Measurements from ENCODE around the gene NANP. TPM values are rescaled to one million over a fixed set of nuclear protein-coding genes. Genes with fewer than 3 reads are reported as not detected.

NANP gene
- total RNA-seq, 1 donor from 2014 or later, result 6.8 TPM

DNA sequence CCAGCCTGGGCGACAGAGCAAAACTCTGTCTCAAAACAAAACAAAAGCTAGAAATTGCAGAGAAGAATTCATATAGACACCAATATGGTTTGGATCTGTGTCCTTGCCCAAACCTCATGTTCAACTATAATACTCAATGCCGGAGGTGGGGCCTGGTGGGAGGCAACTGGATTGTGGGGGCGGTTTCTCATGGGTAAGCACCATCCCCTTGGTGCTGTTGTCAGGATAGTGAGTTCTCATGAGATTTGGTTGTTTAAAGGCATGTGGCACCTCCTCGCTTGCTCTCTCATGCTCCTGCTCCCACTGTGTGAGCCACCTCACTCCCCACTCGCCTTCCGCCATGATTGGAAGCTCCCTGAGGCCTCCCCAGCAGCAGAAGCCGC lies 53.7 kb downstream of the NANP start:
- no peak for DNase-seq

DNA sequence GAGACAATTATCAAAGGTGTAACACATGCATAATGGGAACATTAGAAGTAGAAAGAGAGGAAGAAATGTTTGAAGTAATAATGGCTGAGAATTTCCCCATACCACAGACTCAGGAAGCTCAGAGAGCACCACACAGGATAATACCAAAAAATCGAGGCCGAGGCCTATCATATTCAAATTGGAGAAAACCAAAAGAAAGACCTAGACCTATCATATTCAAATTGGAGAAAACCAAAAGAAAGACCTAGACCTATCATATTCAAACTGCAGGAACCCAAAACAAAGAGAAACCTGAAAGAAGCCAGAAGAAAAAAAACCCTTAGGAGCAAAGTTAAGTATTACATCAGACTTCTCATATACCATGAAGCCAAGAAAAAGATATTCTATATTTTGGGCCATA lies 56.5 kb downstream of the NANP start:
- DNase-seq, result no peak

DNA sequence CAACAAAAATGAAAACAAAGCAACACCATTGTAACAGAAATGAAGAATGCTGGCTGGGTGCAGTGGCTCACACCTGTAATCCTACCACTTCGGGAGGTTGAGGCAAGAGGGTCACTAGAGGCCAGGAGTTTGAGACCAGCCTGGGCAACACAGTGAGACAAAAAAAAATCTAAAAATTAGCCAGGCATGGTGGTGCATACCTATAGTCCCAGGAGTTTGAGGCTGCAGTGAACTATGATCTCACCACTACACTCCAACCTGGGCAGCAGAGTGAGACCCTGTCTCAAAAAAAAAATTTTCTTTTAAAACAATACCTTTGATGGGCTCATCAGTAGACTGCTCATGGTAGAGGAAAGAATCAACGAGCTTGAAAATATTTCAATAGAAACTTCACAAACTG lies 57.0 kb downstream of the NANP start:
- no peak for DNase-seq

DNA sequence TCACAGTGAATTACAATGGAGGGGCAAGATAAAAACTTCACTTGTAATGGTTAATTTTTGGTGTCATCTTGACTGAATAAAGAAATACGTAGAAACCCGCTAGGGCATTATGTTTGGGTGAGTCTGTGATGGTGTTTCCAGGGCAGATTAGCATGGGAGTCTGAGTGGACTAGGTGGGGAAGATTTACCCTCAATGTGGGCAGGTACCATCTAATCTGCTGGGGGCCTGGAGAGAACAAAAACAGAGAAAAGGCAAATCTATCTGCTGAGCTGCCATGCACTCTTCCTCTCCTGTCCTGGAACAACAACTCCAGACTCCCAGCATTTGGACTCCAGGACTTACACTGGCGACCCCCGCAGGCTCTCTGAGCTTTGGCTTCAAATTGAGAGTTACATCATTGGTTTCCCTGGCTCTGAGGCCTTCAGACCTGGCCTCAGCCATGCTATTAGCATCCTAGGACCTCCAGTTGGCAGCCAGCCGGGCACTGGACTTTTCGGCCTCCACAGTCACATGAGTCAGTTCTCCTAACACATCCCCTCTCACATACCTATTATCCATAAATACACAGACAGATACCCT lies 58.1 kb downstream of the NANP start:
- no peak for DNase-seq

DNA sequence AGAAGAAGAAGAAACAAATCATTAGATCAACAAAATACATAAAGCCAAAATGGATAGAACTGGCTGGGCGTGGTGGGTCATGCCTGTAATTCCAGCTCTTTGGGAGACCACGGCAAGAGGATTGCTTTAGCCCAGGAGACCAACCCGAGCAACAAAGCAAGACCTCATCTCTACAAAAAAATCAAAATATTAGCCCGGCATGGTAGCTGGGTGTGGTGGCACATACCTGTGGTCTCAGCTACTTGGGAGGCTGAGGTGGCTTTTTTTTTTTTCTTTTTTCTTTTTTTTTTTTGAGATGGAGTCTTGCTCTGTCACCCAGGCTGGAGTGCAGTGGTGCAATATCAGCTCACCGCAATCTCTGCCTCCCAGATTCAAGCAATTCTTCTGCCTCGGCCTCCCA lies 59.9 kb downstream of the NANP start:
- DNase-seq, result no peak

DNA sequence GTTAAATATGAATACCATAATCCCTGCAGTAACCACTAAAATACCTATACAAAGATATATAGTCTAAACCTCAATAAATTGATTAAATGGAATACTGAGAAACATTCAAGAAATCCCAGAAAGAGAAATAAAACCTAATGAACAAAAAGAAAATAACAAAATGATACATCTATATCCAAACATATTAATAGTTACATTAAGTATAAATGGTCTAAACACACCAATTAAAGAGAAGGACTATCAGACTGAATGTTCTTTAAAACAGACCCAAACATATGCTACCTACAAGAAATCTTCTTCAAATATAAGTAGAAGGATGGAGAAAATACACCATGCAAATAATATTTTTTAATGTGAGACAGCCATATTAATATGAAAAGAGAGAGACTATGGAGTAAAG lies 60.5 kb downstream of the NANP start:
- no peak for DNase-seq

Small RNA genes within 50 kb of the gene (small RNA-seq; reads per million reads assigned to genes)
- gene RN7SL594P (ENCODE audit: low replicate concordance), result not detected
- gene RNU6ATAC17P (ENCODE audit: low replicate concordance), result not detected

Other genes starting within 250 kb of the NANP start
- gene ABHD12, start 233.2 kb downstream of the NANP start, total RNA-seq, result 24.9 TPM
- 3.8 TPM for gene GINS1, start 216.3 kb downstream of the NANP start, total RNA-seq
- gene NINL, start 38.5 kb downstream of the NANP start, total RNA-seq, result 8.7 TPM
- 26.2 TPM for gene ZNF337, start 72.8 kb upstream of the NANP start, total RNA-seq